HAP-1 (cell line): ENCODE results near the gene NCDN.

ENCODE experiments used
- DNase-seq, 2 experiments: peaks; one replicate each; pipeline ENCODE4 v3.0.0-alpha.2; 2016 to 2020; ENCODE audit warnings: low spot score in 2 of 2
- H3K27me3 ChIP-seq: fragments of 250-450 bp; sonication (Bioruptor Pico); 2 replicates; pipeline ENCODE4 v1.5.1; 2020; ENCODE audit warnings: low read depth, mild to moderate bottlenecking, moderate library complexity
- H3K36me3 ChIP-seq: fragments of 250-450 bp; sonication (Bioruptor Pico); replicated peaks from 2 replicates; pipeline ENCODE4 v1.5.1; 2020; ENCODE audit warnings: mild to moderate bottlenecking
- H3K4me1 ChIP-seq: fragments of 250-450 bp; sonication (Bioruptor Pico); 2 replicates; pipeline ENCODE4 v1.5.1; 2020; ENCODE audit warnings: mild to moderate bottlenecking
- H3K4me3 ChIP-seq: fragments of 250-450 bp; sonication (Bioruptor Pico); 2 replicates; pipeline ENCODE4 v1.5.1; 2020; ENCODE audit warnings: mild to moderate bottlenecking, moderate library complexity
- H3K9me3 ChIP-seq: fragments of 250-450 bp; sonication (Bioruptor Pico); 2 replicates; pipeline ENCODE4 v1.5.1; 2020; ENCODE audit warnings: mild to moderate bottlenecking, moderate library complexity
- in situ Hi-C: fragments of 300-500 bp; cut with MboI; formaldehyde crosslinking; loops from 3 replicates; pipeline ENCODE4 v1.14.3; 2020; ENCODE audit warnings: low sequenced_read_pairs, inconsistent platforms, mixed read lengths

The NCDN gene

DNA sequence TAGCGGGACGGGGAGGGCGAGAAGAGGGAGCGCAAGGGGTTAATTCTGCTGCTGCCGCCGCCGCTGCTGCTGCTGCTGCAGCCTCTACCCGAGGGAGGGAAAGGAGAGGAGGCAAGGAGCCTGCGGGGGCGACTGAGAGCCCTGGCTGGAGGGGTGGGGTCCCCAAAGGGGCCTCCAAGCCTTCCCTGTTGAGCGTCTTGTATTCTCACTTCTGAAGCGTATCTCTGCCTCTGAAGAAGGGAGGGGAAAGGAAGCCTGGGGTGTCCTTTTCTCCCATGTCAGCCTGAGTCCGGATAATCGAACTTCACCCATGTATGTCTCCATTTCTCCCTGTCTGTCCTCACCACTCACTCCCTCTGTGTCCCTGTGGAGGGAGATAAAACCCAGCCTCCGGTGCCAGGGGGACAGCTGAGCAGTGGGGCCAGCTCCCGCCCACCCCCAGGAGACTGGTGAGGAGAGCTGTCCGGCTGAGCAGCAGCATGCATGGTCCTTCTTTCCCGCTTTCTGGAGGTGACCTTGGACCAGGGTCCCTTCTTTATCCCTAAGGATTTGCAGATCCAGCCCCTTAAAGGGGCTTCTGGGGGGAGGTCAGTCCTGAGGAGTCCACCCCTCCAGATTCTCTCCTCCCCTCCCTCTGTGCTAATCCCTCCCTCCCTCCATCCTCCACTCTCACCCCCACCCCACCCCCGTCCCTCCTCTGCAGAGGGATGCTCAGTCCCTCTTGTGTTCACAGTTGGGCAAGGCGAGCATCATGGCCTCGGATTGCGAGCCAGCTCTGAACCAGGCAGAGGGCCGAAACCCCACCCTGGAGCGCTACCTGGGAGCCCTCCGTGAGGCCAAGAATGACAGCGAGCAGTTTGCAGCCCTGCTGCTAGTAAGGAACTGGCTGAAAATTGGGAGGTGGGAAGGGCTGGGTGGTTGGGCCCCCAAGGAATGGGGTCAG lies 1.0 kb downstream of the NCDN start:
- Histone ChIP-seq H3K9me3 (no peaks in the 10 kb centered on the region), H3K36me3 (peaks cover 22% of the 10 kb centered on the region), H3K4me3 (peak overlapping the region; percentile 98), H3K27me3 (no peaks in the 10 kb centered on the region), H3K4me1 (peaks cover 27% of the 10 kb centered on the region)
- DNase-seq, result peak; percentile 38 to 66
- in situ Hi-C loops, result no loop called here

- Histone ChIP-seq H3K27me3 (no peaks in the 10 kb centered on the region), H3K4me3 (no peak overlapping the region), H3K9me3 (no peaks in the 10 kb centered on the region), H3K4me1 (peaks cover 19% of the 10 kb centered on the region), H3K36me3 (peaks cover 20% of the 10 kb centered on the region)
- DNase-seq, result no peak
- in situ Hi-C loops, result no loop called here
Measured at GRCh38 chr1:35559317-35559944, 1.8 kb downstream of the NCDN start.

GRCh38 chr1:35560256-35561225 lies 2.9 kb downstream of the NCDN start:
- in situ Hi-C loops, result loop anchor here (5.0 kb wide), 1 partner anchor 108 kb away; no protein-coding TSS in a partner anchor
- peaks cover 11% of the 10 kb centered on the region for H3K4me1 ChIP-seq

GRCh38 chr1:35561297-35561971 lies 3.8 kb downstream of the NCDN start:
- H3K27me3 ChIP-seq, result no peaks in the 10 kb centered on the region
- in situ Hi-C loops, result loop anchor here (5.0 kb wide), 1 partner anchor 109 kb away; no protein-coding TSS in a partner anchor
- H3K9me3 ChIP-seq, result no peaks in the 10 kb centered on the region
- DNase-seq, result no peak
- peaks cover 28% of the 10 kb centered on the region for H3K36me3 ChIP-seq
- peaks cover 2% of the 10 kb centered on the region; the same call in 1 of the 2 replicates for H3K4me1 ChIP-seq
- H3K4me3 ChIP-seq, result no peak overlapping the region

More at GRCh38 chr1:35560256-35561225, 2.9 kb downstream of the NCDN start:
- H3K4me3 ChIP-seq, result no peak overlapping the region
- no peak for DNase-seq
- H3K27me3 ChIP-seq, result no peaks in the 10 kb centered on the region
- H3K36me3 ChIP-seq, result peaks cover 28% of the 10 kb centered on the region
- H3K9me3 ChIP-seq, result no peaks in the 10 kb centered on the region

GRCh38 chr1:35561972-35562680 lies 4.5 kb downstream of the NCDN start:
- no peaks in the 10 kb centered on the region for H3K9me3 ChIP-seq
- peaks cover 2% of the 10 kb centered on the region; the same call in 1 of the 2 replicates for H3K4me1 ChIP-seq
- no peak overlapping the region for H3K4me3 ChIP-seq
- in situ Hi-C loops, result loop anchor here (5.0 kb wide), 1 partner anchor 110 kb away; no protein-coding TSS in a partner anchor
- no peak for DNase-seq
- peaks cover 23% of the 10 kb centered on the region for H3K36me3 ChIP-seq
- no peaks in the 10 kb centered on the region for H3K27me3 ChIP-seq

DNA sequence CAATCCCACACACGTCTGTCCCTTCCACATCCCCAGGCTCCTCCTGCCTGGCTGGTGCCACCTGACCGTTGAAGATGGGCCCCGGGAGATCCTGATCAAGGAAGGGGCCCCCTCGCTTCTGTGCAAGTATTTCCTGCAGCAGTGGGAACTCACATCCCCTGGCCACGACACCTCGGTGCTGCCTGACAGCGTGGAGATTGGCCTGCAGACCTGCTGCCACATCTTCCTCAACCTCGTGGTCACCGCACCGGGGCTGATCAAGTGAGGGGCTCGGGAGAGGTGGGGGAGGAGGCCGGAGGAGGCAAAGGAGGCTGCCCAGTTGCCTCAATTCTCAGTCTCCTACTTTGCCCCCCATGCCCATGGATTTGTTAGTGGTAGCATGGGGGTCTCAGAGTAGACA lies 5.6 kb downstream of the NCDN start:
- peaks cover 2% of the 10 kb centered on the region; the same call in 1 of the 2 replicates for H3K4me1 ChIP-seq
- H3K27me3 ChIP-seq, result no peaks in the 10 kb centered on the region
- in situ Hi-C loops, result loop anchor here (5.0 kb wide), 1 partner anchor 111 kb away; no protein-coding TSS in a partner anchor
- no peak overlapping the region for H3K4me3 ChIP-seq
- DNase-seq, result no peak
- H3K36me3 ChIP-seq, result peaks cover 23% of the 10 kb centered on the region
- H3K9me3 ChIP-seq, result no peaks in the 10 kb centered on the region

GRCh38 chr1:35564037-35564883 lies 6.7 kb downstream of the NCDN start:
- H3K9me3 ChIP-seq, result no peaks in the 10 kb centered on the region
- in situ Hi-C loops, result loop anchor here (5.0 kb wide), 1 partner anchor 112 kb away; no protein-coding TSS in a partner anchor
- peak; percentile 40 to 91 for DNase-seq
- H3K27me3 ChIP-seq, result no peaks in the 10 kb centered on the region
- no peaks in the 10 kb centered on the region for H3K4me1 ChIP-seq
- H3K4me3 ChIP-seq, result no peak overlapping the region
- peaks cover 23% of the 10 kb centered on the region for H3K36me3 ChIP-seq

DNA sequence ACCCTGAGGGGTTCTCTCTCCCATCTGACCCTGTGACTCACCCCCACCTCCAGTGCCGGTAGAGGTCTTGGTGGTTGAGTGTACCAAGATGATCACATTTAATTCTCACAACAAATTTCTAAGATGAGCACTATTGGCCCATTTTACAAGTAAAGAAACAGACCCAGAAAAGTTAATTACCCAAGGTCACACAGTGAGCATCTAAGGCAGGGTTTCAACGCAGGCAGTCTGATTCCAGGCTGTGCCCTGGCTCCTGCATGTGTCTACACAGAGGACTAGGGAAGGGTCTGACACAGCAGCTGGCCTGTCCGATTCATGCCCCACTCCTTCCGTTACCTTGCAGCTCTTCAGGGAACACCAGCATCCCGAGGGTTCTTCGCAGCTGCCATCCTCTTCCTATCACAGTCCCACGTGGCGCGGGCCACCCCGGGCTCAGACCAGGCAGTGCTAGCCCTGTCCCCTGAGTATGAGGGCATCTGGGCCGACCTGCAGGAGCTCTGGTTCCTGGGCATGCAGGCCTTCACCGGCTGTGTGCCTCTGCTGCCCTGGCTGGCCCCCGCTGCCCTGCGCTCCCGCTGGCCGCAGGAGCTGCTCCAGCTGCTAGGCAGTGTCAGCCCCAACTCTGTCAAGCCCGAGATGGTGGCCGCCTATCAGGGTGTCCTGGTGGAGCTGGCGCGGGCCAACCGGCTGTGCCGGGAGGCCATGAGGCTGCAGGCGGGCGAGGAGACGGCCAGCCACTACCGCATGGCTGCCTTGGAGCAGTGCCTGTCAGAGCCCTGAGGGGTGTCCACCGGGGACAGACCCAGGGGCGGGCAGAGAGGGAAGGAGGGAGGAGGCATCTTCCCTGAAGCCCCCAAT lies 7.5 kb downstream of the NCDN start:
- Histone ChIP-seq H3K27me3 (no peaks in the 10 kb centered on the region), H3K4me1 (no peaks in the 10 kb centered on the region), H3K36me3 (peaks cover 23% of the 10 kb centered on the region), H3K4me3 (no peak overlapping the region), H3K9me3 (no peaks in the 10 kb centered on the region)
- no peak for DNase-seq
- in situ Hi-C loops, result loop anchor here (5.0 kb wide), 2 partner anchors 113 to 157 kb away; no protein-coding TSS in a partner anchor

DNA sequence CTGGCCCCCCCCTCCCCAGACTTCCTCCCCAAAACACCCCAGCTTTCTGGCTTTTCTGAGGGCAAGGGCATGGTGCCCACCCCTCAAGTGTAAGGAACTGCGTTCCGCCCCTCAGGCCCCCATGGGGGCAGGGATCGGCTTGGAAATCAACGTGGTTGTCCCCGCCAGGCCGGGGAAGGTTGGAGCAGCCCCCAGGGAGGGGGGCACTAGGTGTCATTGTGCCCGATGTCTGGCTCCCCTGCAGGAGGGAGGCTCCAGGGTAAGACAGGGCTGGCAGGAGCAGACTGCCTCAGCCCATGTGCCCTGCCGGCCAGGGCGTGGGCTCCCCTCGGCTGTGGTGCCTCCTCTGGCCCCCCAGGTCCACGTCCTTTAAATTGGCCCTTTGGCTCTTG lies 8.1 kb downstream of the NCDN start:
- in situ Hi-C loops, result loop anchor here (5.0 kb wide), 1 partner anchor 157 kb away; no protein-coding TSS in a partner anchor
- Histone ChIP-seq H3K27me3 (no peaks in the 10 kb centered on the region), H3K4me1 (no peaks in the 10 kb centered on the region), H3K9me3 (no peaks in the 10 kb centered on the region), H3K36me3 (peaks cover 20% of the 10 kb centered on the region), H3K4me3 (no peak overlapping the region)
- no peak for DNase-seq

GRCh38 chr1:35567947-35568558 lies 10.5 kb downstream of the NCDN start:
- DNase-seq, result no peak
- no peaks in the 10 kb centered on the region for H3K4me1 ChIP-seq
- no peaks in the 10 kb centered on the region for H3K27me3 ChIP-seq
- in situ Hi-C loops, result loop anchor here (5.0 kb wide), 1 partner anchor 154 kb away; no protein-coding TSS in a partner anchor
- H3K4me3 ChIP-seq, result no peak overlapping the region
- H3K36me3 ChIP-seq, result peaks cover 14% of the 10 kb centered on the region
- H3K9me3 ChIP-seq, result no peaks in the 10 kb centered on the region
